GM23248 (cell line): ENCODE data around the gene FUT1.

ENCODE experiments used
- EZH2 ChIP-seq: fragments of 200-600 bp; sonication (generic); IDR thresholded peaks from 2 replicates; pipeline ENCODE4 v1.6.1; 2018; ENCODE audit warnings: antibody characterized with exemption, mild to moderate bottlenecking; ENCODE audit not compliant: insufficient read depth, poor library complexity, severe bottlenecking
- EZH2phosphoT487 ChIP-seq: fragments of 200-600 bp; sonication (generic); IDR thresholded peaks from 2 replicates; pipeline ENCODE4 v1.6.1; 2018; ENCODE audit warnings: antibody characterized with exemption, moderate library complexity, mild to moderate bottlenecking, low read depth; ENCODE audit not compliant: insufficient read depth

DNA sequence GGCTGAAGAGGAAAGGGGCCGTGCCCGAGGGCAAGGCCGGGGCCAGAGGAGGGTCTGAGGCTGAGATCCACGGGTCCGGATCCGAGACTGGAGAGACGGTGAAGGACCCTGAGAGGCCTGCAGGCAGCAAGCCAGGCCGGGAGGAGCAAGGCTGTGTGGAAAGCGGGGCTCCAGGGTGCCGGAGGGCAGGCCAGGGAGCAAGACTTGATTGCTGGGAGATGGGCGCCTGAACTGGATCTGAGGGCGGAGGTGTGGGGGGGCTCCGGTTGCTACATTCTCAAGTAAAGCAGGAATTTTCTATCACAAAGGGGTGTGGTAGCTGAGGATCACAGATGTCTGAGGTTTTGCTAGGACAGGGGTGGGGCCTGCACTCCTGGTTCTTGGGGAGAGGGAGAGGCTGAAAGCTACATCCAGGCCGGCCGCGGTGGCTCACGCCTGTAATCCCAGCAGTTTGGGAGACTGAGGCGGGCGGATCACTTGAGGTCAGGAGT is 36.7 kb downstream of the FUT1 start:
- TF ChIP-seq EZH2 (no peak), EZH2phosphoT487 (no peak)
